ENCODE results near the gene CYSLTR2. TPM values are rescaled to one million over a fixed set of nuclear protein-coding genes. Genes with fewer than 3 reads are reported as not detected.

CYSLTR2 gene
- total RNA-seq, 2 experiments from 2014 or later, result 0.09 TPM; not detected in 1

DNA sequence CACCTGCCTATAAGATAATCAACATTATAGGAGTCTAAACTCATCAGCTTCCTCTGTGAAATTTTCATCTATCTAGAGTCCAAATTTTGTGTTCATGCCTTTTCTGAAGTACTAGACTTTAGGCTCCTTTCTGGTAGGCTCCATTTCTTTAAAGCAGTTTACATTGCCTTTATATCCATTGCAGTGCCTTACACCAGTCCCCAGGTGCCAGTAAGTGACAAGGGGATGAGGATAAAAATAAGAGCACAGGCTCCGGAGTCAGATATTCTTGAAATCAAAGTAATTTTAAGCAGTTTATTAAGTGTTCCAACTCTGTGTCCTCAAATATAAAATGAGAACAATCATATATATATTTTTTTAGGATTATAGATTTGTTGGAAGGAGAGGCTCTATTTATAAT lies 10.6 kb upstream of the CYSLTR2 start:
- POLR2A ChIA-PET, result interaction anchor here (0.5 kb wide), 1 partner anchor 28 kb away, joined by 3 read pairs; no protein-coding TSS in a partner anchor
- intact Hi-C loops (cut with micrococcal nuclease; ENCODE audit: unreplicated experiment), result no loop called here

DNA sequence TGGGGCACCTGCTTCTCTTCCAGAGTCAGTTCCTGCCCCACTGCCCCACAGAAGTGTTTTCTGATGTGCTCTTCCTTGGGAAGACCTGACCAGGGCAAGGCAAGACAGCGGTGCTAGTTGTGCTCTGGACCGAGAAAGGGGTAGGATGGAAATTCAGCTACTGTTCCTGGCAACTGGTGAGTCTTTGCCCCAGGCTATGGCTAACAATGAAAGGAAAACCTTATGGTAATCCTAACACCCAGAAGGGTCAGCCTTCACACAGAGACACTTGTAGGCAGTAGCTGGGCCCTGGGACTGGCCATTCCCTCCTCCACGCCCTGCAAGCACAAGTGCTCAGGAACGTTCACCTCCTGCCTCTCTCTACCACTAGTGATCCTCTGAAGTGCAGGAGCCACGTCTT lies 9.6 kb upstream of the CYSLTR2 start:
- intact Hi-C loops (cut with micrococcal nuclease; ENCODE audit: unreplicated experiment), result no loop called here
- Histone ChIP-seq H4K20me1 (ENCODE audit: insufficient read depth, low read length) (no peaks in the 10 kb centered on the region), H2AFZ (ENCODE audit: low read length) (no peak overlapping the region), H3K4me3 (ENCODE audit: low read depth, low read length, poor library complexity, severe bottlenecking) (no peak overlapping the region), H3K4me2 (ENCODE audit: low read length) (no peak overlapping the region), H3K9me3 (ENCODE audit: low read length) (no peaks in the 10 kb centered on the region), H3K27ac (ENCODE audit: low read depth, low read length, poor library complexity, severe bottlenecking) (no peak overlapping the region), H3K4me1 (ENCODE audit: insufficient read depth, low read length, poor library complexity, severe bottlenecking) (no peaks in the 10 kb centered on the region), H3K79me2 (ENCODE audit: insufficient read depth, low read depth, low read length) (no peaks in the 10 kb centered on the region), H3K36me3 (ENCODE audit: insufficient read depth, low read length) (no peaks in the 10 kb centered on the region), H3K9me2 (ENCODE audit: insufficient read depth, low read length) (no peaks in the 10 kb centered on the region)
- CTCF ChIA-PET (ENCODE audit: unreplicated experiment), result no interaction called here
- POLR2A ChIA-PET, result no interaction called here
- TF ChIP-seq EZH2phosphoT487 (IDR thresholded peaks at IDR 0.05; ENCODE audit: borderline replicate concordance, low read depth, low read length), result no peak
- TF ChIP-seq, protein P1, sequence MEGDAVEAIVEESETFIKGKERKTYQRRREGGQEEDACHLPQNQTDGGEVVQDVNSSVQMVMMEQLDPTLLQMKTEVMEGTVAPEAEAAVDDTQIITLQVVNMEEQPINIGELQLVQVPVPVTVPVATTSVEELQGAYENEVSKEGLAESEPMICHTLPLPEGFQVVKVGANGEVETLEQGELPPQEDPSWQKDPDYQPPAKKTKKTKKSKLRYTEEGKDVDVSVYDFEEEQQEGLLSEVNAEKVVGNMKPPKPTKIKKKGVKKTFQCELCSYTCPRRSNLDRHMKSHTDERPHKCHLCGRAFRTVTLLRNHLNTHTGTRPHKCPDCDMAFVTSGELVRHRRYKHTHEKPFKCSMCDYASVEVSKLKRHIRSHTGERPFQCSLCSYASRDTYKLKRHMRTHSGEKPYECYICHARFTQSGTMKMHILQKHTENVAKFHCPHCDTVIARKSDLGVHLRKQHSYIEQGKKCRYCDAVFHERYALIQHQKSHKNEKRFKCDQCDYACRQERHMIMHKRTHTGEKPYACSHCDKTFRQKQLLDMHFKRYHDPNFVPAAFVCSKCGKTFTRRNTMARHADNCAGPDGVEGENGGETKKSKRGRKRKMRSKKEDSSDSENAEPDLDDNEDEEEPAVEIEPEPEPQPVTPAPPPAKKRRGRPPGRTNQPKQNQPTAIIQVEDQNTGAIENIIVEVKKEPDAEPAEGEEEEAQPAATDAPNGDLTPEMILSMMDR (conservative IDR thresholded peaks at IDR 0.05; ENCODE audit: low read length), result no peak
- no peak for DNase-seq (ENCODE audit: low spot score)
- no TSS peak for BruUV-seq (replicated peaks)

More for the DNA sequence above, 10.6 kb upstream of the CYSLTR2 start:
- H3K36me3 ChIP-seq (ENCODE audit: insufficient read depth, low read length), result no peaks in the 10 kb centered on the region
- no peak overlapping the region for H2AFZ ChIP-seq (ENCODE audit: low read length)
- no TSS peak for BruUV-seq (replicated peaks)
- H3K27ac ChIP-seq (ENCODE audit: low read depth, low read length, poor library complexity, severe bottlenecking), result no peak overlapping the region
- CTCF ChIA-PET (ENCODE audit: unreplicated experiment), result no interaction called here
- no peaks in the 10 kb centered on the region for H4K20me1 ChIP-seq (ENCODE audit: insufficient read depth, low read length)
- no peaks in the 10 kb centered on the region for H3K79me2 ChIP-seq (ENCODE audit: insufficient read depth, low read depth, low read length)
- H3K9me3 ChIP-seq (ENCODE audit: low read length), result no peaks in the 10 kb centered on the region
- H3K9me2 ChIP-seq (ENCODE audit: insufficient read depth, low read length), result no peaks in the 10 kb centered on the region
- no peak overlapping the region for H3K4me2 ChIP-seq (ENCODE audit: low read length)
- H3K4me3 ChIP-seq (ENCODE audit: low read depth, low read length, poor library complexity, severe bottlenecking), result no peak overlapping the region
- no peak for DNase-seq (ENCODE audit: low spot score)
- no peaks in the 10 kb centered on the region for H3K4me1 ChIP-seq (ENCODE audit: insufficient read depth, low read length, poor library complexity, severe bottlenecking)
- TF ChIP-seq, protein P1 (conservative IDR thresholded peaks at IDR 0.05; ENCODE audit: low read length), result no peak
- no peak for TF ChIP-seq EZH2phosphoT487 (IDR thresholded peaks at IDR 0.05; ENCODE audit: borderline replicate concordance, low read depth, low read length)

DNA sequence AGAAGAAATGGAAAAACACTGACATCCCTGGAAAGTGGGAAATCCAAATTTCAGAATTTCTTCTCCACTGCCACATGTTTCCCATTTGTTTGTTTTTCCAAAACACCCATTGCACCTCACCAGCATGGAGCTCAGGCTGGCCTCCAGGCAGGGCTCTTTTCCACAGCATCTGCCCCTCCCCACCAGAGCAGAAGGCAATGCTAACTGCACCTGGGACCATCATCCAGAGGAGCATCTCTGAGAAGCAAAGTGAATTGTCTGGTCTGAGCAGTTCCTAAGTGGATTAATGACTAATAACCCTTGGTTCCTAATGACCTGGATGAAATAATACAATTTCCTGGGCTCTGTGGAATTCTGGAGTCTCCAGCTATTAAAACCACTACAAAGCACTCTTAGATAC lies 8.8 kb upstream of the CYSLTR2 start:
- H3K36me3 ChIP-seq (ENCODE audit: insufficient read depth, low read length), result no peaks in the 10 kb centered on the region
- no peak overlapping the region for H3K4me2 ChIP-seq (ENCODE audit: low read length)
- intact Hi-C loops (cut with micrococcal nuclease; ENCODE audit: unreplicated experiment), result no loop called here
- no peak overlapping the region for H2AFZ ChIP-seq (ENCODE audit: low read length)
- no peak overlapping the region for H3K27ac ChIP-seq (ENCODE audit: low read depth, low read length, poor library complexity, severe bottlenecking)
- no peak overlapping the region for H3K4me3 ChIP-seq (ENCODE audit: low read depth, low read length, poor library complexity, severe bottlenecking)
- no TSS peak for BruUV-seq (replicated peaks)
- H4K20me1 ChIP-seq (ENCODE audit: insufficient read depth, low read length), result no peaks in the 10 kb centered on the region
- no peak for TF ChIP-seq EZH2phosphoT487 (IDR thresholded peaks at IDR 0.05; ENCODE audit: borderline replicate concordance, low read depth, low read length)
- TF ChIP-seq, protein P1 (conservative IDR thresholded peaks at IDR 0.05; ENCODE audit: low read length), result no peak
- ChIA-PET CTCF (ENCODE audit: unreplicated experiment) (no interaction called here), POLR2A (no interaction called here)
- no peaks in the 10 kb centered on the region for H3K79me2 ChIP-seq (ENCODE audit: insufficient read depth, low read depth, low read length)
- no peaks in the 10 kb centered on the region for H3K4me1 ChIP-seq (ENCODE audit: insufficient read depth, low read length, poor library complexity, severe bottlenecking)
- H3K9me3 ChIP-seq (ENCODE audit: low read length), result no peaks in the 10 kb centered on the region
- no peaks in the 10 kb centered on the region for H3K9me2 ChIP-seq (ENCODE audit: insufficient read depth, low read length)
- no peak for DNase-seq (ENCODE audit: low spot score)
